ENCODE measurements around the gene RMDN3. TPM values are rescaled to one million over a fixed set of nuclear protein-coding genes. Genes with fewer than 3 reads are reported as not detected.

RMDN3 gene
- total RNA-seq, 1 donor from 2014 or later: 28.3 TPM

DNA sequence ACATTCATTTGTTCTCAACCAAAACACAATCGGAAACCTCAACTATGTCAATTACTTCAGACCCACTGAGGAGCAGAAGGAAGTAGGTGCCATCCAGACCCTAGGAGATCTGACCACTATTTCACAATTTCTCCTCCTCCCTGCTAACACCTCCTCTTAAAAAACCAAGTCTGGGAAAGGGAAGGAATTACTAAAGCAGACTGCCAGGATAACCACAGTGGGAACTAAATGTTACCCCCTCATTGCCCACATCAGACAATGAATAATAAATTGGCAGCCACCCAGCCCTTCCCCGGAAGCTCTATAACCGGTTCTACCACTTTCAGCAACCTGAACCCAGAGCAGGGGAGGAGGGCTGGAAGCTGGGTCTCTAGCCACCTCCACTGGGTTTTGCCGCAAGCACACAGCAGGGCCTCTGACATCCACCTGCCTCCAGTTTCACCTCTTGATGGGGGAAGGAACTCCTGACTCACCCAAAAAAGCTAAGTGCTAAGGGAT lies 32.3 kb upstream of the RMDN3 start:
- no peaks in the 10 kb centered on the region for H3K27me3 Mint-ChIP-seq (ENCODE audit: low read depth)
- peak overlapping the region; percentile 15 for H3K27ac Mint-ChIP-seq
- intact Hi-C loops (cut with micrococcal nuclease): no loop called here
- no peaks in the 10 kb centered on the region for H3K9me3 Mint-ChIP-seq
- H3K36me3 Mint-ChIP-seq (ENCODE audit: low read depth): peaks cover 7% of the 10 kb centered on the region
- no peak overlapping the region for H3K4me3 Mint-ChIP-seq (ENCODE audit: low read depth)
- H3K4me1 Mint-ChIP-seq (ENCODE audit: low read depth): peaks cover 20% of the 10 kb centered on the region
- no peak for DNase-seq (ENCODE audit: low spot score)

DNA sequence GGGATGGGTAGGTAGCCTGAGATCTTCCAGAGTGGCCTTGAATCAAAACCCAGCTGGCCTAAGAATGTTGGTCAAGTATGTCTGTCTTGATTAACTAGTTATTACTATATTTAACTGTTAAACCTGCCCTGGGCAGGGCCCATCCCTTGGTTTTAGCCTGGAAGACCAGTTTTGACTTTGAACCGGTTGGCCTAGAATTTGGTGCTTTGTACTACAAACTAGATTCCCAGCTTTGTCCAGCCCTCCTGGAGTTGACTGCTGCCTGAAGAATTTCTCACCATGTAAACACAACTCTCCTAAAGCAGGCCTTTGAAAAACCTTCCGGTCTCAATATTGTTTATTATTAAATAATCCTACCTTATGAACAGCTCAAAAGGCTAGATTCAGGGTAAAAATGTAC lies 30.8 kb upstream of the RMDN3 start:
- intact Hi-C loops (cut with micrococcal nuclease): no loop called here
- no peak overlapping the region for H3K27ac Mint-ChIP-seq
- no peaks in the 10 kb centered on the region for H3K27me3 Mint-ChIP-seq (ENCODE audit: low read depth)
- no peaks in the 10 kb centered on the region for H3K36me3 Mint-ChIP-seq (ENCODE audit: low read depth)
- H3K4me1 Mint-ChIP-seq (ENCODE audit: low read depth): peaks cover 20% of the 10 kb centered on the region
- H3K9me3 Mint-ChIP-seq: no peaks in the 10 kb centered on the region
- no peak overlapping the region for H3K4me3 Mint-ChIP-seq (ENCODE audit: low read depth)
- no peak for DNase-seq (ENCODE audit: low spot score)

DNA sequence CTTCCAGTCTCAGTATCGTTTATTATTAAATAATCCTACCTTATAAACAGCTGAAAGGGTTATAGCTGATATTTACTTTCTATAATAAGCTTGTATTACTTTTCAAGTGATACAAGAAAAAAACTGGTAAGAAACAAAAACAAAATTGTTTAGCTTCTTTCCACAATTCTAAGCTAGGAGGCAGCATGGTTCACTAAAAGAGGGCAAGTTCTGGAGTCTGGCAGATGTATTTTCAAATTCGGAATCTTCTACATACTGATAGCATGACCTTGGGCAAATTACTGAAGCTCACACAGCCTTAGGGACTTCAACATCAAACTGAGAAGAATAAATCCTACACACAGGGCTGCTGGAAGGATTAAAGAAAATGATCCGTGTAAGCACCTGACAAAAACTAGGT lies 30.1 kb upstream of the RMDN3 start:
- Mint-ChIP-seq H3K27me3 (ENCODE audit: low read depth) (no peaks in the 10 kb centered on the region), H3K4me3 (ENCODE audit: low read depth) (no peak overlapping the region)

DNA sequence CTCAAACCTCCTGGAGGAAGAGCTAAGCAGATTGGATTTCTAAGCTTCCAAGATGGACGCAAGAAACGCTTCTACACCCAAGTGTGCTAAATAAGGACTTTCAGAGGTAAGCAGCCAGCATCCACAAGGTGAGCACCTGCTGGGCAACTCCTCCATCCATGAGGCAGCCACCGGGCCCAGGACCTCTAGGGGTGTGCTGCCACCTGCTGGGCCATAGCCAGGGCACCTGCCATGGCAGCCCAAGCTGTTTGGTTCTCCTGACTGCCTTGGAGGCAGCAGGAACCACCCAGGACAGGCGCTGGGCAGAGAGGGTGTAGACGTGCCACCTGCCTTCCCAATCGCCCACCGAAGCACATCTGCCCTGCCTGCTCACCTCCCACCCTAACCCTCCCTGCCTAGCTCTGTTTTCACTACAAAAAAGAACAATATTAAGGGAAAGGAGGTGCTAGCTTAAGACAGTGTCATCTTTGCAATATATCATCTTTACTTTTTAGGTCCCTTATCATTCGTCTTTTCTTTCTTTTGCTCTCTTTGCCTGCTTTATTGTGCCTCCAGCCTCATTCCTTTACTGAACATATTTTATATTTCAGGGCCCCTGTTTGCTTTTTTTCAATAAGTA lies 27.7 kb upstream of the RMDN3 start:
- Mint-ChIP-seq H3K4me3 (ENCODE audit: low read depth) (no peak overlapping the region), H3K36me3 (ENCODE audit: low read depth) (peaks cover 9% of the 10 kb centered on the region), H3K4me1 (ENCODE audit: low read depth) (peaks cover 16% of the 10 kb centered on the region), H3K9me3 (no peaks in the 10 kb centered on the region), H3K27me3 (ENCODE audit: low read depth) (no peaks in the 10 kb centered on the region), H3K27ac (no peak overlapping the region)
- intact Hi-C loops (cut with micrococcal nuclease): loop anchor here (2.0 kb wide), 1 partner anchor 104 kb away; no protein-coding TSS in a partner anchor
- peak; percentile 65 for DNase-seq (ENCODE audit: low spot score)

More for the DNA sequence above, 30.1 kb upstream of the RMDN3 start:
- H3K36me3 Mint-ChIP-seq (ENCODE audit: low read depth): peaks cover 2% of the 10 kb centered on the region
- H3K27ac Mint-ChIP-seq: no peak overlapping the region
- no peak for DNase-seq (ENCODE audit: low spot score)
- no peaks in the 10 kb centered on the region for H3K9me3 Mint-ChIP-seq
- peaks cover 20% of the 10 kb centered on the region for H3K4me1 Mint-ChIP-seq (ENCODE audit: low read depth)
- intact Hi-C loops (cut with micrococcal nuclease): no loop called here

DNA sequence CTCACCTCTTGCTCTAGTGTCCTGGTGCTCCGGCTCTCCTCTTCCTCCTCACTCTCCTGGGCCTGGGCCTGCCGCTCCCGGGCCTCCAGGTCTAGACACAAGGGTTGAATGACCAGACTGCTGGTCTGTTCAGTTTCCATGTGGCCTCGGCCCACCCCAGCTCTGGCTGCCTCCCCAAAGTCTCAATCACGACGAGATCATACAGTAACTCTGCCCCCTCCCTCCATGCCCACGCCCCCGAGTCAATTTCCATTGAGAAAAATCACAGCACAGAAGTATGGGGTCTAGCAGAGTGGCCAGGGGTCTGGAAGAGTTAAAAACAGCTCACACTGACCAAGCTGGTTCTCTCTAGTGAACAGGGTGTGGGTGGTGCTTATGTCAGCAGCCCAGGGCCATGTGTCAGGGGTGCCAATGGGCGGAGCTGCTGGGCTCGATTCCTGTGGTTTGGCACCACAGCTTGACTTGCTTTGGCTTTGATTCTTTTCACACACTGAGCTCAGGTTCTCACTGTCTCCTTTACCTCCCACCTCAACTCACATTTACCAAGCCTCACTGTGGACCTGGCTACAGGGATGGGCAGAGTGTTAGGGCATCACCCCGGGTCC lies 21.6 kb upstream of the RMDN3 start:
- intact Hi-C loops (cut with micrococcal nuclease): no loop called here
- DNase-seq (ENCODE audit: low spot score): no peak
- H3K9me3 Mint-ChIP-seq: no peaks in the 10 kb centered on the region
- H3K27ac Mint-ChIP-seq: peak overlapping the region; percentile 16
- H3K27me3 Mint-ChIP-seq (ENCODE audit: low read depth): no peaks in the 10 kb centered on the region
- H3K4me3 Mint-ChIP-seq (ENCODE audit: low read depth): no peak overlapping the region
- peaks cover 31% of the 10 kb centered on the region for H3K36me3 Mint-ChIP-seq (ENCODE audit: low read depth)
- peaks cover 2% of the 10 kb centered on the region for H3K4me1 Mint-ChIP-seq (ENCODE audit: low read depth)

DNA sequence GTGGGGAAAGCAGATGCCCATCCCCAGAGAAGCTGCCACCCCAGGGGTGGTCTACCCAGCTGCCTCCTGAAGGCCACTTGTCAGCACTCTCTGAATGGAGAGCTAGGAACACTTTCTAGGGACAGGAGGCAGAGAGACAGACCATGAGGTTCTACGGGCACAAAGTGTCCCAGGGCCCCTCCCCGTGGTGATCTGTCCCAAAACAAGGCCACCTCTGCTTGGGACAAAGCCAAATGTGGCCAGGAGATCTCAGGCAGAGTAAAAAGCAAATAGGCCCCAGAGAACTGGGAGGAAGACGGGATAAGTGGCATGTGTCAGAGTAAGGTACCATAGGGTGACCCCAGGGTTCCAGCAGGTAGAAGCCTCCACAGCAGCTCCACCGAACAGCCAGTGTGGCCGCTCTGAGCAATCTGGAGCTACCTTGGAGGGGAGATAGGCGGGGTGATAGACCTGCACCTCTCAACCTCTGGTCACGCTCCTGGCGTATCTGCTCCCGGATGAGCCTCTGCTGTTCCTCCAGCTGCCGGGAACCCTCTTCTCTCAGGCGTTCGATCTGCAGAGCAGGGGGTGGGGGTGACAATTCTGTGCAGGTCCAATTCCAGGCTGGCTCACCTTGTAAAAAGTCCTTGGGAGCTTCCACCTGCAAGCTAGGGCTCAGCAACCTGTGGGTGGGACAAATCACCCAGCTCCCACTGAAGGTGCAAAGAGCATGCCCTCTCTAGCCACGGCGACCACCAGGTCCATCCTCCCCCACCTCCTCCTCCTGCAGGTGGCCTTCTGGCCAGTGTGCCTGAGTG lies 20.9 kb upstream of the RMDN3 start:
- no peak overlapping the region for H3K27ac Mint-ChIP-seq
- H3K4me3 Mint-ChIP-seq (ENCODE audit: low read depth): no peak overlapping the region
- no peaks in the 10 kb centered on the region for H3K9me3 Mint-ChIP-seq
- peaks cover 2% of the 10 kb centered on the region for H3K4me1 Mint-ChIP-seq (ENCODE audit: low read depth)
- H3K36me3 Mint-ChIP-seq (ENCODE audit: low read depth): peaks cover 38% of the 10 kb centered on the region
- intact Hi-C loops (cut with micrococcal nuclease): no loop called here
- H3K27me3 Mint-ChIP-seq (ENCODE audit: low read depth): no peaks in the 10 kb centered on the region
- DNase-seq (ENCODE audit: low spot score): no peak

DNA sequence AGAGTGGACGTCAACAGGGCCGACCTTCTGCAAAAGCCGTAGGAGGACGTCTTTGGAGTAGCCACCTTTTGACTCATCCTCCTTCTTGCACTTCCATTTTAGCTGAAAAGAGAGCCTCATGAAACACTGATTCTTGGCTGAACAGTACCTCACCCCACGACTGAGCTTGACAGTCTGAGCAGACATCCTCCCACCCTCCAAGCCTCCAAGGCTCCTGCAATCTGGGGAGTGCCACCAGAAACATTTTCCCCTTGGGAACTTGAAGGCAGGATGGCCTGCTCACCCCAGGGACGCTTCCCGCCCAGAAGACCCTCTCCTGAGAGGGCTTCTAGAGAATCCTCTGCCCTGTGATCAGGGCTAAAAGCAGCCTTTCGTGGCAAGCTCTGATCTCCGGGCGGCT lies 20.0 kb upstream of the RMDN3 start:
- no peak for DNase-seq (ENCODE audit: low spot score)
- no peaks in the 10 kb centered on the region for H3K27me3 Mint-ChIP-seq (ENCODE audit: low read depth)
- H3K4me1 Mint-ChIP-seq (ENCODE audit: low read depth): peaks cover 4% of the 10 kb centered on the region
- H3K36me3 Mint-ChIP-seq (ENCODE audit: low read depth): peaks cover 35% of the 10 kb centered on the region
- H3K9me3 Mint-ChIP-seq: no peaks in the 10 kb centered on the region
- H3K4me3 Mint-ChIP-seq (ENCODE audit: low read depth): no peak overlapping the region
- intact Hi-C loops (cut with micrococcal nuclease): no loop called here
- no peak overlapping the region for H3K27ac Mint-ChIP-seq

DNA sequence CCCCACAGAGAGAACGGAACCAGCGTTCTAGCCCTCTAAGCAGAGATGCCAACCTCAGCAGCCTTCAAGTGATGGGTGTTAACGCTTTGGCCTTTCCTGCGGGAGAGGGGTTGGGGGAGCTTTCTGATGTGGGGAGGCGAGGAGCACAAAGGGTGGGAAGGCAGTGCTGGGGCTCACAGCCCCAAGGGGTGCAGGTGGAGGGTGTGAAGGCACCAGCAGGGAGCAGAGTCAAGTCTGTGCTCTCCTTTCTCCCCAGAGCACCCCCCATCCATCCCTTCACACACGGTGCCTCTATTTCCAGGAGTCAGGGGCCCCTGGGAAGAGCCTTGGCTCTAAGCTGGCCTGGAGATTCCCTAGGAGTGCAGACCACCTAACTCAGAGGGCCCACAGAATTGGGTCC lies 18.8 kb upstream of the RMDN3 start:
- Mint-ChIP-seq H3K36me3 (ENCODE audit: low read depth) (peaks cover 29% of the 10 kb centered on the region), H3K27ac (no peak overlapping the region), H3K27me3 (ENCODE audit: low read depth) (no peaks in the 10 kb centered on the region), H3K9me3 (no peaks in the 10 kb centered on the region), H3K4me1 (ENCODE audit: low read depth) (peaks cover 11% of the 10 kb centered on the region), H3K4me3 (ENCODE audit: low read depth) (no peak overlapping the region)
- no peak for DNase-seq (ENCODE audit: low spot score)
- intact Hi-C loops (cut with micrococcal nuclease): no loop called here

DNA sequence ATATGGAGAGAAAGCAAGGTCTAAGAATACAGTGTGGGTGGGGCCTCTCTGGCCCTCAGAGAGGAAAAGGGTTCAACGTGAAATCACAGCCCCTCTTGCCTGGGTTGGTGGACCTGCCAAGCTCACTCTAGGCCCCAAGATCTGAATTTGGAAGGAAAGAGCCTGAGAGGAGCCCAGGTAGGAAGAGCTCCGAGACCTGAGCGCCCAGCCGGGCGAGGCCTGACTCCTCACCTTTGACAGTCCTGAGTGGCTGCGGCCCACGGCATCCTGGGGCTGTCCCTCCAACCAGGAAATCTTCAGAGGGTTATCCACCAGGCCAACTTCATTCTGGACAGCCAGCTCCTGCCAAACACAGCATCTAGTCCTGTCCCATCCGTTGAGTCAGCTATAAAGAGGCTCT lies 18.4 kb upstream of the RMDN3 start:
- intact Hi-C loops (cut with micrococcal nuclease): no loop called here
- no peak overlapping the region for H3K27ac Mint-ChIP-seq

DNA sequence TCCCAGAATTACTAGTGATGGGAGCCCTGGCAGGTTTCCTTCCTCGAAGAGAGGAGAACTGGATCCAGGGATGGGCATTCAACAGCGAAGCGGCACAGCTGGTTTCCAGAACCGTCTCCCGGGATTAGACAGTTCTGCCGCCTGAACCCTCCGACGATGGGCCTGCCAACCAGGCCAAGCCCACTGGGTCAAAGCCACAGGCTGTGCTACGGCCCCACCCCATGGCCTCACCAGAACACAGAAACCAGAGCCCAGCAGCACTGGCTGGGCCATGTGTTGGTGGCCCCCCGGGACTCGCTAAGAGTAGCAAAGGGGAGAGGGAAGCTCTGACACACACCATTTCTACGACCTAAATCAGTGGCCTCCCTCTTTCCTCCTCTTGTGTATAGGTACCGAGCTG lies 17.0 kb upstream of the RMDN3 start:
- Mint-ChIP-seq H3K4me3 (ENCODE audit: low read depth) (no peak overlapping the region), H3K27me3 (ENCODE audit: low read depth) (no peaks in the 10 kb centered on the region), H3K9me3 (no peaks in the 10 kb centered on the region), H3K27ac (no peak overlapping the region), H3K4me1 (ENCODE audit: low read depth) (peaks cover 14% of the 10 kb centered on the region), H3K36me3 (ENCODE audit: low read depth) (peaks cover 32% of the 10 kb centered on the region)
- intact Hi-C loops (cut with micrococcal nuclease): no loop called here
- no peak for DNase-seq (ENCODE audit: low spot score)

More for the DNA sequence above, 18.4 kb upstream of the RMDN3 start:
- Mint-ChIP-seq H3K4me1 (ENCODE audit: low read depth) (peaks cover 13% of the 10 kb centered on the region), H3K36me3 (ENCODE audit: low read depth) (peaks cover 29% of the 10 kb centered on the region), H3K9me3 (no peaks in the 10 kb centered on the region), H3K27me3 (ENCODE audit: low read depth) (no peaks in the 10 kb centered on the region), H3K4me3 (ENCODE audit: low read depth) (no peak overlapping the region)
- no peak for DNase-seq (ENCODE audit: low spot score)

DNA sequence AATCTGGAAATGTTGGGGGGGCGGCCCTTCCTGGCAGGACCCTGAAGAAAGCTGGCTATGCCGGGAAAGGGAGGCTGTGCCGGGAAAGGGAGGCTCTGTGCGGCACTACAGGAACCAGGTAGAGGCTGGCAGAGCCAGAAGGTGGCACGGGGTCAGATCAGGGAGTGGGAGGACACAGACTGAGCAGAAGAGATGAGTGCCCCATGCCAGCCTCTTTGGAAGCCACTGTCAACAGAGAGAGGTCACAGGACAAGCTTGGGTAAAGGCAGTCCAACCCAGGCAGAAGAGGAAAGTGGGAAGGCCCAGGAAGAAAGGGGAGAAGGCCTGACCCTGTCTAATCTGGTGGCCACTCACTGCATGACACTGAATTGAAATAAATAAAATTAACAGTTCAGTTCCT lies 16.2 kb upstream of the RMDN3 start:
- intact Hi-C loops (cut with micrococcal nuclease): no loop called here
- Mint-ChIP-seq H3K4me3 (ENCODE audit: low read depth) (no peak overlapping the region), H3K4me1 (ENCODE audit: low read depth) (peaks cover 12% of the 10 kb centered on the region), H3K27ac (no peak overlapping the region), H3K9me3 (no peaks in the 10 kb centered on the region), H3K27me3 (ENCODE audit: low read depth) (no peaks in the 10 kb centered on the region), H3K36me3 (ENCODE audit: low read depth) (peaks cover 29% of the 10 kb centered on the region)
- DNase-seq (ENCODE audit: low spot score): no peak

DNA sequence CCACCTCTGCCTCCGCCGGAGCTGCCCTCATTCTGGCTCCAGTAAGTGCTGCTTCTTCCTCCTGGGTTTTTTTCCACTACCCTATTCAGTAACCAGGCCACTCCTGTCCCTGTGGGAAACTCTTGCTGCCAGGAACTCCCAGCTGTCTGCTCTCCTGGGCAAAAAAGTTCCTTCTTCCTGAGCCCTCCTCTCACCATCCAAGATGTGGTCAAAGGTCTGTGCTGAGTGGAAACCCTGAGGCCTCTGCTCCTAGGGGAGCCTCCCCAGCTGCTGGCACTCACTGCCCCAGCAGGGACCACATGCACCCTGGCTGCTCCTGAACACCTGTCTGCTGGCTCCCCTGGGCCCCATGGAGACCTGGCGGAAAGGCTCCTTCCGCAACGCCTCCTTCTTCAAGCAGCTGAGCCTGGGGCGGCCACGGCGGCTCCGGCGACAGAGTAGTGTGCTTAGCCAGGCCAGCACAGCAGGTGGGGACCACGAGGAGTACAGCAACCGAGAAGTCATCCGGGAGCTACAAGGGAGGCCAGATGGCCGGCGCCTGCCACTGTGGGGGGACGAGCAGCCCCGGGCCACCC lies 15.2 kb upstream of the RMDN3 start:
- Mint-ChIP-seq H3K27me3 (ENCODE audit: low read depth) (no peaks in the 10 kb centered on the region), H3K4me1 (ENCODE audit: low read depth) (peaks cover 19% of the 10 kb centered on the region), H3K27ac (peak overlapping the region; percentile 77), H3K36me3 (ENCODE audit: low read depth) (peaks cover 29% of the 10 kb centered on the region), H3K4me3 (ENCODE audit: low read depth) (no peak overlapping the region), H3K9me3 (no peaks in the 10 kb centered on the region)
- DNase-seq (ENCODE audit: low spot score): no peak
- intact Hi-C loops (cut with micrococcal nuclease): no loop called here
